Coronary artery (tissue), 2 donors: ENCODE data around the gene ZNF75A.
A peak's percentile ranks its signal among the peaks of the same experiment; 100 is the strongest.

Source experiments
- DNase-seq: peaks from one replicate; pipeline ENCODE4 v3.0.0-alpha.2; 2017; ENCODE audit warnings: low spot score
- H3K27ac ChIP-seq, 2 donors: fragments of 200-600 bp; sonication (generic); one replicate each; pipeline ENCODE4 v1.5.1; 2016 to 2019
- H3K4me3 ChIP-seq: fragments of 200-600 bp; sonication (generic); 2 replicates; pipeline ENCODE4 v1.5.1; 2016; ENCODE audit warnings: mild to moderate bottlenecking, moderate library complexity
- TF ChIP-seq, protein P1 (sequence below): fragments of 200-600 bp; sonication (generic); IDR thresholded peaks from one replicate; pipeline ENCODE4 v1.5.1; 2019; ENCODE audit warnings: antibody characterized with exemption

The ZNF75A gene

GRCh38 chr16:3355589-3355988, 50.3 kb downstream of the ZNF75A start, which contains the start of gene OR2C1:
TSS of gene OR2C1 (plus strand) at chr16:3355889. CDS start at chr16:3355941, 52 bp downstream.
- DNase-seq, result no peak
- TF ChIP-seq, protein P1, sequence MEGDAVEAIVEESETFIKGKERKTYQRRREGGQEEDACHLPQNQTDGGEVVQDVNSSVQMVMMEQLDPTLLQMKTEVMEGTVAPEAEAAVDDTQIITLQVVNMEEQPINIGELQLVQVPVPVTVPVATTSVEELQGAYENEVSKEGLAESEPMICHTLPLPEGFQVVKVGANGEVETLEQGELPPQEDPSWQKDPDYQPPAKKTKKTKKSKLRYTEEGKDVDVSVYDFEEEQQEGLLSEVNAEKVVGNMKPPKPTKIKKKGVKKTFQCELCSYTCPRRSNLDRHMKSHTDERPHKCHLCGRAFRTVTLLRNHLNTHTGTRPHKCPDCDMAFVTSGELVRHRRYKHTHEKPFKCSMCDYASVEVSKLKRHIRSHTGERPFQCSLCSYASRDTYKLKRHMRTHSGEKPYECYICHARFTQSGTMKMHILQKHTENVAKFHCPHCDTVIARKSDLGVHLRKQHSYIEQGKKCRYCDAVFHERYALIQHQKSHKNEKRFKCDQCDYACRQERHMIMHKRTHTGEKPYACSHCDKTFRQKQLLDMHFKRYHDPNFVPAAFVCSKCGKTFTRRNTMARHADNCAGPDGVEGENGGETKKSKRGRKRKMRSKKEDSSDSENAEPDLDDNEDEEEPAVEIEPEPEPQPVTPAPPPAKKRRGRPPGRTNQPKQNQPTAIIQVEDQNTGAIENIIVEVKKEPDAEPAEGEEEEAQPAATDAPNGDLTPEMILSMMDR, result no peak
- Histone ChIP-seq H3K4me3 (no peak within 1 kb of the TSS), H3K27ac (no peak within 1 kb of the TSS)

- Histone ChIP-seq H3K27ac (no peak overlapping the region), H3K4me3 (no peak overlapping the region)
- TF ChIP-seq, protein P1, result no peak
- DNase-seq, result no peak
These were observed 50.8 kb downstream of the ZNF75A start for GRCh38 chr16:3356118-3356517.

- Histone ChIP-seq H3K27ac (no peak overlapping the region), H3K4me3 (no peak overlapping the region)
- no peak for DNase-seq
- TF ChIP-seq, protein P1, result no peak
These were observed 53.6 kb downstream of the ZNF75A start for GRCh38 chr16:3358871-3359270.

DNA sequence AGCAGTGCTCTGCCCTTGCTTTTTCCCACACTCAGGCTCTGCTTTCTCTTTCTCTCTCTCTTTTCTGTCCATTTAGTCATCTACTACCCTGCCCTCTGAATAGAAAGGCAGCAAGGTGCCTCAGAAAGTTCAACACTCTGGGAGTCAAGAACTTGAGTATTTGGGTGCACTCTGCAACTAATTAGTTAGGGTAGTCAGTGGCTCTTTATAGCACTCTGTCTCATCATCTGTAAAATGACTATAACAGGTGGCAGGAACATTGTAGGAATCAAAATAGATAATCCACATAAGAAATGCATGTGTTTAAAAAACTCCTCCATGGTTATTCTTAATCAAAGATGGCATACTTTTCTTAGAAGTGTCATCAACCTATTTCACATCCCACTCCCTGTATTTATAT, 57.6 kb downstream of the ZNF75A start:
- TF ChIP-seq, protein P1, result no peak
- no peak for DNase-seq
- H3K27ac ChIP-seq, result no peak overlapping the region

DNA sequence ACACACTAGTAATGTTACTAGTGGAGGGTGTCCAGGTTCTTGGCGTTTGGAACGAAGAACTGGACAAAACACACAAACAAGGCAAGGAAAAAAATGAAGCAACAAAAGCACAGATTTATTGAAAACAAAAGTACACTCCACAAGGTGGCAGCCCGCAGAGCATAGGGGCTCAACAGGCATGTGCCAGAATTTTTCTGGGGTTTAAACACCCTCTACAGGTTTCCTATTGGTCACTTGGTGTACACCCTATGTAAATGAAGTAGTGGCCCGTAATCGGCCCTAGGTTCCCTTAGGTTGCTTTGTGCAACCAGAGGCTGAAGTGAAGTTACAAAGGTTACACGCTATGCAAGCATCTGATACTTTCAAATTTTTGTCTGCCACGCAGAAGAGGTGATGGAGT, 58.5 kb downstream of the ZNF75A start:
- DNase-seq, result no peak
- Histone ChIP-seq H3K4me3 (no peak overlapping the region), H3K27ac (no peak overlapping the region)
- TF ChIP-seq, protein P1, result no peak

More for the DNA sequence above, 57.6 kb downstream of the ZNF75A start:
- H3K4me3 ChIP-seq, result no peak overlapping the region

GRCh38 chr16:3364774-3365427, 59.6 kb downstream of the ZNF75A start:
- DNase-seq, result peak; percentile 79
- peak overlapping the region; percentile 67 to 75 for H3K27ac ChIP-seq
- TF ChIP-seq, protein P1, result no peak
- H3K4me3 ChIP-seq, result peak overlapping the region; percentile 59
